Mucosa of descending colon (tissue), 3 donors: Measurements from ENCODE around the gene VAMP8. TPM values are rescaled to one million over a fixed set of nuclear protein-coding genes. Genes with fewer than 3 reads are reported as not detected.

Experiments used
- ATAC-seq: fragments of 200-7000 bp; cut with Tn5 transposase; one replicate; pipeline ENCODE4 v1.9.1; 2020; ENCODE audit warnings: mild to moderate bottlenecking, moderate library complexity
- DNase-seq, 3 donors: peaks; one replicate each; pipeline ENCODE4 v3.0.0-alpha.2; 2020
- H3K36me3 ChIP-seq: fragments of 200-600 bp; one replicate; pipeline ENCODE4 v1.8.0; 2021; ENCODE audit warnings: low read depth, mild to moderate bottlenecking
- H3K4me1 ChIP-seq: fragments of 200-600 bp; one replicate; pipeline ENCODE4 v1.8.0; 2021; ENCODE audit warnings: low read depth, mild to moderate bottlenecking
- H3K4me3 ChIP-seq: fragments of 200-600 bp; one replicate; pipeline ENCODE4 v1.8.0; 2021; ENCODE audit warnings: mild to moderate bottlenecking
- H3K9me3 ChIP-seq: fragments of 200-600 bp; one replicate; pipeline ENCODE4 v1.8.0; 2021; ENCODE audit warnings: mild to moderate bottlenecking
- CTCF ChIP-seq: fragments of 200-600 bp; IDR thresholded peaks from one replicate; pipeline ENCODE4 v1.8.0; 2022; ENCODE audit warnings: antibody characterized with exemption, mild to moderate bottlenecking
- intact Hi-C, 2 donors: fragments of 100-400 bp; cut with DNase I in 1 of 2; cut with micrococcal nuclease in 1 of 2; formaldehyde crosslinking; loops; one replicate each; pipeline versions ENCODE4 v1.11.0 to v1.11.1; 2022; cut with DNase I, micrococcal nuclease
- long read RNA-seq, 2 donors: library from polyadenylated mRNA; unstranded; transcript quantifications; one replicate each; pipeline ENCODE4 v2.0.0, GENCODE V29; 2019 to 2021
- total RNA-seq, 3 donors: library from RNA; stranded (reverse); fragmentation: NEBNext Ultra II Directional in 2 of 3; extraction: Animal tissue kit (Norgen Biotek cat#: 25700) in 2 of 3; gene quantifications; one replicate each; pipeline versions ENCODE4 v1.2.1 to v1.2.4, GENCODE V29; 2021 to 2023
- donor health status: DM: no; HTN: no; CAD: no; lungs with moderate emphysema.
- donor health status: DM: no; HTN: no; CAD: no.
- donor health status: DM: no; HTN: yes; CAD: no.

Gene VAMP8
- 100 to 1,000 TPM; 125 to 312 (median 254) TPM for total RNA-seq
- long read RNA-seq, donor 1, transcript VAMP8-201 (3 exons, 774 nt): major isoform, 55 of 63 reads
- long read RNA-seq, donor 1, partial matches to known transcripts: 3 of 63 reads
- long read RNA-seq, donor 1, other reads (novel, unspliced or antisense): 5 of 63 reads
- long read RNA-seq, donor 2, transcript VAMP8-201 (3 exons, 774 nt): major isoform, 122 of 130 reads
- long read RNA-seq, donor 2, partial matches to known transcripts: 7 of 130 reads
- long read RNA-seq, donor 2, other reads (novel, unspliced or antisense): 1 of 130 reads

- Histone ChIP-seq H3K36me3 (no peaks in the 10 kb centered on the region), H3K4me1 (peaks cover 17% of the 10 kb centered on the region), H3K4me3 (peak within 1 kb of the TSS; percentile 37), H3K9me3 (no peaks in the 10 kb centered on the region)
- DNase-seq (peak; percentile 89 to 93 (median 92)), ATAC-seq (peak; percentile 96)
- intact Hi-C loops: no loop called here
- no peak for TF ChIP-seq CTCF
These were observed at the start of gene VAMP8 for GRCh38 chr2:85577386-85578242. TSS of gene VAMP8 (plus strand) at chr2:85577586. CDS start at chr2:85577647, 61 bp downstream.

GRCh38 chr2:85527787-85528186 is 49.6 kb upstream of the VAMP8 start:
- no peak for TF ChIP-seq CTCF
- no peaks in the 10 kb centered on the region for H3K9me3 ChIP-seq
- H3K36me3 ChIP-seq: no peaks in the 10 kb centered on the region
- ATAC-seq (no peak), DNase-seq (no peak)
- peaks cover 19% of the 10 kb centered on the region for H3K4me1 ChIP-seq
- no peak overlapping the region for H3K4me3 ChIP-seq
- intact Hi-C loops: no loop called here

- no peaks in the 10 kb centered on the region for H3K9me3 ChIP-seq
- intact Hi-C loops: no loop called here
- peaks cover 13% of the 10 kb centered on the region for H3K4me1 ChIP-seq
- DNase-seq (no peak), ATAC-seq (no peak)
- H3K36me3 ChIP-seq: no peaks in the 10 kb centered on the region
- H3K4me3 ChIP-seq: no peak overlapping the region
- TF ChIP-seq CTCF: no peak
These were observed 49.0 kb upstream of the VAMP8 start for GRCh38 chr2:85528355-85528754.

GRCh38 chr2:85529809-85530208 is 47.6 kb upstream of the VAMP8 start:
- peaks cover 9% of the 10 kb centered on the region for H3K4me1 ChIP-seq
- DNase-seq (no peak), ATAC-seq (no peak)
- intact Hi-C loops: no loop called here
- no peak overlapping the region for H3K4me3 ChIP-seq
- no peaks in the 10 kb centered on the region for H3K9me3 ChIP-seq
- TF ChIP-seq CTCF: no peak
- H3K36me3 ChIP-seq: no peaks in the 10 kb centered on the region

GRCh38 chr2:85531589-85531988 is 45.8 kb upstream of the VAMP8 start:
- no peak overlapping the region for H3K4me3 ChIP-seq
- H3K4me1 ChIP-seq: peaks cover 9% of the 10 kb centered on the region
- no peak for TF ChIP-seq CTCF
- DNase-seq (no peak), ATAC-seq (no peak)
- H3K9me3 ChIP-seq: no peaks in the 10 kb centered on the region
- no peaks in the 10 kb centered on the region for H3K36me3 ChIP-seq
- intact Hi-C loops: no loop called here
